Pancreas (tissue), 10 donors: ENCODE data around the gene EXOC3. TPM values are rescaled to one million over a fixed set of nuclear protein-coding genes. Genes with fewer than 3 reads are reported as not detected.

ENCODE experiments used
- ATAC-seq, 4 donors: fragments of 200-7000 bp; cut with Tn5 transposase; one replicate each; pipeline versions ENCODE4 v1.8.0 to v1.9.1; 2020; ENCODE audit warnings: mild to moderate bottlenecking in 4 of 4, moderate library complexity in 4 of 4
- DNase-seq, 6 donors: peaks; one replicate each; pipeline ENCODE4 v3.0.0-alpha.2; 2020
- FAIRE-seq: peaks from 2 replicates; lab custom pipeline; 2012; peaks lifted over from hg19 to GRCh38; lab: Jason Lieb, UNC
- H3K27ac ChIP-seq, 4 donors: fragments of 200-600 bp; sonication (generic); 1 replicate in 3 of 4; 2 replicates in 1 of 4; pipeline versions ENCODE4 v1.5.0 to v1.8.0; 2020
- H3K27me3 ChIP-seq, 4 donors: fragments of 200-600 bp; one replicate each; pipeline ENCODE4 v1.8.0; 2021
- H3K36me3 ChIP-seq, 3 donors: fragments of 200-600 bp; sonication (generic) in 1 of 3; one replicate each; pipeline versions ENCODE4 v1.5.0 to v1.8.0; 2020 to 2021
- H3K4me1 ChIP-seq, 3 donors: fragments of 200-600 bp; one replicate each; pipeline ENCODE4 v1.8.0; 2021
- H3K4me3 ChIP-seq, 4 donors: fragments of 200-600 bp; sonication (generic) in 2 of 4; one replicate each; pipeline versions ENCODE4 v1.5.0 to v1.8.0; 2020 to 2021
- H3K9me3 ChIP-seq, 4 donors: fragments of 200-600 bp; one replicate each; pipeline ENCODE4 v1.8.0; 2021
- WGBS, 2 donors: extraction: QIAGEN DNeasy Blood & Tissue Kit; methylation state at CpG; one replicate each; pipeline ENCODE4 v1.1.7; 2013; 5-methylcytosine and 5-hydroxymethylcytosine counted together
- intact Hi-C, 3 donors: fragments of 100-400 bp; cut with DNase I; formaldehyde crosslinking; loops; one replicate each; pipeline versions ENCODE4 v1.11.1 to v1.14.2; 2022
- polyA plus RNA-seq, 2 donors: library from polyadenylated mRNA; stranded (reverse); fragments of 200-250 nt; gene quantifications; one replicate each; pipeline ENCODE4 v1.2.3, GENCODE V29; 2013
- total RNA-seq, 6 donors: library from RNA; stranded (reverse); fragmentation: NEBNext Ultra II Directional in 4 of 6; extraction: Animal tissue kit (Norgen Biotek cat#: 25700) in 4 of 6; gene quantifications; one replicate each; pipeline versions ENCODE4 v1.2.1 to v1.2.4, GENCODE V29; 2021 to 2023
- TF ChIP-seq, protein P1 (sequence below), 4 donors: fragments of 200-600 bp; sonication (generic) in 3 of 4; IDR thresholded peaks; one replicate each; pipeline versions ENCODE4 v1.5.0 to v1.8.0; 2021; ENCODE audit warnings: antibody characterized with exemption in 4 of 4
- donor health status: healthy with polysubstance abuse.
- donor health status: DM: no; HTN: no; CAD: no; lungs with moderate emphysema.
- donor health status: DM: no; HTN: no; CAD: no.
- donor health status: control.
- donor health status: control.
- donor health status: Bipolar disorder and iron deficiency.
- donor health status: DM: yes; HTN: yes; CAD: no.
- donor health status: DM: no; HTN: no; CAD: no.
- donor health status: DM: no; HTN: no; CAD: no.
- donor health status: DM: yes; HTN: yes; CAD: no.

EXOC3 gene
- total and polyA plus RNA-seq, 8 donors = 24.5 to 71.8 (median 38.8) TPM

DNA sequence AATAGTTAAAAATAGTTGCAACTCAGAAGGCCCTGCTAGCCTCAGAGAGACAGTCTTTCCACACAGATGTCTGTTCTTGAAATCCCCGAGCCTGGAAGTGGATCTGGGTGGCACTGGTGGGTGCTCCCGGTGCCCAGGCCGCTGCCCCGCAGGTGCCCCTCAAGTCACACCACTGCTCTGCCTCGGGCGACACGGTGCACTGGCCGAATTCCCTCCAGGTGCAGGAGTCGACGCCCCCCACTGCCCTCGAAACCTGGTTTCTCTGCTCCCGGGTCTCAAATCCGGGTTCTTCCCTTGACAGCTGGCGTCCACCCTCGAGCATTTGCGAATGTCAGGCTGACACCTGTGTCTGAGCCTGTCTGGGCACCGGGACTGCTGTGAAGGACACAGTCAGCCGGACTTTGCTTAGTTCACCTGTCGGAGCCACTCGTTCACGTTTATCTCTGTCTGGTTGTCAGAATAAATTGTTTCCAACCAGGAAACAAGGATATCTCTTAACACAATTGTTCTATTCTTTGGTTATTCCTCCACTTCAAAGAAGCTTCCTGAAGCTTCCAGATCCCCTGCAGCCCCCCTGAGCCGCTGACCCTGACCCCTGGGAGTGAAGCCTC lies 54.2 kb downstream of the EXOC3 start:
- FAIRE-seq (no peak), DNase-seq (peak in 1 of 6 donors; percentile 39), ATAC-seq (no peak)
- TF ChIP-seq, protein P1, sequence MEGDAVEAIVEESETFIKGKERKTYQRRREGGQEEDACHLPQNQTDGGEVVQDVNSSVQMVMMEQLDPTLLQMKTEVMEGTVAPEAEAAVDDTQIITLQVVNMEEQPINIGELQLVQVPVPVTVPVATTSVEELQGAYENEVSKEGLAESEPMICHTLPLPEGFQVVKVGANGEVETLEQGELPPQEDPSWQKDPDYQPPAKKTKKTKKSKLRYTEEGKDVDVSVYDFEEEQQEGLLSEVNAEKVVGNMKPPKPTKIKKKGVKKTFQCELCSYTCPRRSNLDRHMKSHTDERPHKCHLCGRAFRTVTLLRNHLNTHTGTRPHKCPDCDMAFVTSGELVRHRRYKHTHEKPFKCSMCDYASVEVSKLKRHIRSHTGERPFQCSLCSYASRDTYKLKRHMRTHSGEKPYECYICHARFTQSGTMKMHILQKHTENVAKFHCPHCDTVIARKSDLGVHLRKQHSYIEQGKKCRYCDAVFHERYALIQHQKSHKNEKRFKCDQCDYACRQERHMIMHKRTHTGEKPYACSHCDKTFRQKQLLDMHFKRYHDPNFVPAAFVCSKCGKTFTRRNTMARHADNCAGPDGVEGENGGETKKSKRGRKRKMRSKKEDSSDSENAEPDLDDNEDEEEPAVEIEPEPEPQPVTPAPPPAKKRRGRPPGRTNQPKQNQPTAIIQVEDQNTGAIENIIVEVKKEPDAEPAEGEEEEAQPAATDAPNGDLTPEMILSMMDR (IDR thresholded peaks at IDR 0.05) = no peak
- no peaks in the 10 kb centered on the region for H3K36me3 ChIP-seq
- H3K27ac ChIP-seq = no peak overlapping the region
- intact Hi-C loops = no loop called here
- no peaks in the 10 kb centered on the region for H3K9me3 ChIP-seq
- peaks cover 0 to 5% (median 0%) of the 10 kb centered on the region in 4 donors for H3K27me3 ChIP-seq
- H3K4me3 ChIP-seq = no peak overlapping the region
- no peaks in the 10 kb centered on the region for H3K4me1 ChIP-seq
- WGBS, 2 donors = 37 to 39% methylated on average over 22 of the region's 22 CpGs

DNA sequence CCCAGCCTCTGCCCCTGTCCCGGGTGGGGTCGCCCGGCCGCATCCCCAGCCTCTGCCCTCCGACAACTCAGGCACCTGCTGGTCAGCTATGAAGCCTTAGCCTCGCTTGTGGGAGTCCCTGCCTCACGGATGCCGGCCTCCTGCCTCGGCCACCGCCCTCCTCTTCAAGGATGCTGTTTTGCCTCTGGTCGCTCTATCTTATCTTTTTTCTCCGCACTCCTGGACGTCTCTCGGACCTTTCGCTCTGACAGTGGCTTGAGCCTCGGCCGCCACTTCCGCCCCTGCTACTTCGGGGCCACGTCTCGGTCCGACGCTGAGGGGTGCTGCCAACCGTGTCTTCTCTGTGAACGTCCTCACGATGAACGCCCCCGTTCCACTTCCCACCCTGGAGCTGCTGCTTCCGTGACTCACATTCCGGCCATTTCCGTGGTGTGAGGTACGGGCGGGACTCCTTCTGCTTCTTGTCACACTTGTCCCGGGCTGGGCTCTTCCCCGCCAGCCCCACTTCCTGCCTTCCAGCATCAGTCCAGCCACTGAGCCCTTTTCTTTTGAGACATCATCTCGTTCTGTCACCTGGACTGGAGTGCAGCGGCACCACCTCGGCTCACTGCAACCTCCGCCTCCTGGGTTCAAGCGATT lies 55.0 kb downstream of the EXOC3 start:
- DNase-seq (peak in 1 of 6 donors; percentile 44), FAIRE-seq (no peak), ATAC-seq (no peak)
- no peak overlapping the region for H3K27ac ChIP-seq
- TF ChIP-seq, protein P1 (IDR thresholded peaks at IDR 0.05) = no peak
- intact Hi-C loops = no loop called here
- WGBS, 2 donors = 64 to 66% methylated on average over 39 to 40 of the region's 40 CpGs
- peaks cover 0 to 5% (median 0%) of the 10 kb centered on the region in 4 donors for H3K27me3 ChIP-seq
- H3K36me3 ChIP-seq = no peaks in the 10 kb centered on the region
- no peaks in the 10 kb centered on the region for H3K9me3 ChIP-seq
- no peak overlapping the region for H3K4me3 ChIP-seq
- H3K4me1 ChIP-seq = no peaks in the 10 kb centered on the region

- TF ChIP-seq, protein P1 (IDR thresholded peaks at IDR 0.05) = no peak
- Histone ChIP-seq H3K36me3 (no peaks in the 10 kb centered on the region), H3K9me3 (no peaks in the 10 kb centered on the region), H3K27me3 (peaks cover 0 to 5% (median 0%) of the 10 kb centered on the region in 4 donors), H3K27ac (no peak overlapping the region), H3K4me1 (no peaks in the 10 kb centered on the region), H3K4me3 (no peak overlapping the region)
- peak in 1 of 6 donors; percentile 53 for DNase-seq
- 81 to 85% methylated on average over 32 of the region's 32 CpGs for WGBS, 2 donors
- ATAC-seq = no peak
- intact Hi-C loops = no loop called here
- no peak for FAIRE-seq
Observed at GRCh38 chr5:499233-500209, 56.5 kb downstream of the EXOC3 start.

DNA sequence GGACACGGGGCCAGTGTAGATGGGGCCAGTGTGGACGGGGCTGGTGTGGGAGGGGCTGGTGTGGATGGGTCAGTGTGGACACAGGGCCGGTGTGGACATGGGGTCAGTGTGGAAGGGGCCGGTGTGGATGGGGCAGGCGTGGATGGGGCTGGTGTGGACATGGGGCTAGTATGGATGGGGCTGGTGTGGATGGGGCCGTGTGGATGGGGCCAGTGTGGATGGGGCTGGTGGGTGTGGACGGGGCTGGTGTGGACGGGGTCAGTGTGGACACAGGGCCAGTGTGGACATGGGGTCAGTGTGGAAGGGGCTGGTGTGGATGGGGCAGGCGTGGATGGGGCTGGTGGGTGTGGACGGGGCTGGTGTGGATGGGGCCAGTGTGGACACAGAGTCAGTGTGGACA lies 57.5 kb downstream of the EXOC3 start:
- H3K4me1 ChIP-seq = no peaks in the 10 kb centered on the region
- no peak overlapping the region for H3K27ac ChIP-seq
- H3K9me3 ChIP-seq = no peaks in the 10 kb centered on the region
- ATAC-seq = no peak
- peaks cover 0 to 5% (median 0%) of the 10 kb centered on the region in 4 donors for H3K27me3 ChIP-seq
- intact Hi-C loops = no loop called here
- no peak overlapping the region for H3K4me3 ChIP-seq
- 84 to 85% methylated on average over 10 of the region's 10 CpGs for WGBS, 2 donors
- DNase-seq = peak in 1 of 6 donors; percentile 68
- H3K36me3 ChIP-seq = no peaks in the 10 kb centered on the region
- TF ChIP-seq, protein P1 (IDR thresholded peaks at IDR 0.05) = no peak
- FAIRE-seq = no peak
